HCT116 (cell line): ENCODE data around the gene PPFIA2.

ENCODE experiments used
- CEBPB ChIP-seq: IDR thresholded peaks from 2 replicates; pipeline ENCODE4 v1.6.1; 2012; ENCODE audit warnings: low read depth
- POLR2A ChIP-seq: IDR thresholded peaks from 2 replicates; pipeline ENCODE4 v1.7.0; 2011; ENCODE audit warnings: borderline replicate concordance; ENCODE audit not compliant: insufficient read depth, insufficient read length; ENCODE audit errors: extremely low read depth
- POLR2AphosphoS5 ChIP-seq: IDR thresholded peaks from 2 replicates; pipeline ENCODE4 v1.6.1; 2011; ENCODE audit warnings: mild to moderate bottlenecking, low read depth, low read length, moderate library complexity
- TF ChIP-seq, protein P1 (sequence below), 3 experiments: fragments of 200-600 bp in 1 of 3; sonication (generic) in 1 of 3; IDR thresholded peaks in 2 of 3; conservative IDR thresholded peaks in 1 of 3; 2 replicates each; pipeline ENCODE4 v1.5.1; 2012 to 2017; ENCODE audit warnings: low read depth in 2 of 3, low read length in 2 of 3, antibody characterized with exemption in 1 of 3, borderline replicate concordance in 1 of 3, control low read depth in 1 of 3, mild to moderate bottlenecking in 1 of 3, mixed read lengths in 1 of 3, mixed run types in 1 of 3, moderate library complexity in 1 of 3; ENCODE audit not compliant: insufficient read depth in 1 of 3

DNA sequence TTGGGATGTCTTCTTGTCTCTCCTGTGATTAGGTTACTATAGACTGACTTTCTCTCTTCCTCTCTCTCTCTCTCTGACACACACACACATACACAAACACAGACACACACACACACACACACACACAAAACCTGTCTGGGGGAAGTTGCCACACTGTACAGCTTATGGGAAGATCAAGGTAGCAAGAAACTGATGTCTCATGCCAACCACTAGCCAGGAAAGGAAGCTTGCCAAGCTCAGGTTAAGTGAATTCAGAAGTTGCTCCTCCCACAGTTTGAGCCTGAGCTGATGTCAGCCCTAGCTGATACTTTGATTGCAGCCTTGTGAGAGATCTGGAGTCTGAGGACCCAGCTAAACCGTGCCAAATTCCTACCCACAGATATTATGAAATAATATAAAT is 67.1 kb downstream of the PPFIA2 start:
- TF ChIP-seq, protein P1, sequence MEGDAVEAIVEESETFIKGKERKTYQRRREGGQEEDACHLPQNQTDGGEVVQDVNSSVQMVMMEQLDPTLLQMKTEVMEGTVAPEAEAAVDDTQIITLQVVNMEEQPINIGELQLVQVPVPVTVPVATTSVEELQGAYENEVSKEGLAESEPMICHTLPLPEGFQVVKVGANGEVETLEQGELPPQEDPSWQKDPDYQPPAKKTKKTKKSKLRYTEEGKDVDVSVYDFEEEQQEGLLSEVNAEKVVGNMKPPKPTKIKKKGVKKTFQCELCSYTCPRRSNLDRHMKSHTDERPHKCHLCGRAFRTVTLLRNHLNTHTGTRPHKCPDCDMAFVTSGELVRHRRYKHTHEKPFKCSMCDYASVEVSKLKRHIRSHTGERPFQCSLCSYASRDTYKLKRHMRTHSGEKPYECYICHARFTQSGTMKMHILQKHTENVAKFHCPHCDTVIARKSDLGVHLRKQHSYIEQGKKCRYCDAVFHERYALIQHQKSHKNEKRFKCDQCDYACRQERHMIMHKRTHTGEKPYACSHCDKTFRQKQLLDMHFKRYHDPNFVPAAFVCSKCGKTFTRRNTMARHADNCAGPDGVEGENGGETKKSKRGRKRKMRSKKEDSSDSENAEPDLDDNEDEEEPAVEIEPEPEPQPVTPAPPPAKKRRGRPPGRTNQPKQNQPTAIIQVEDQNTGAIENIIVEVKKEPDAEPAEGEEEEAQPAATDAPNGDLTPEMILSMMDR (IDR thresholded peaks at IDR 0.05 in 2 of 3, conservative IDR thresholded peaks at IDR 0.05 in 1 of 3; ENCODE audit: borderline replicate concordance in 1 of 3, insufficient read depth in 1 of 3, low read depth in 2 of 3, low read length in 2 of 3) = no peak
- no peak for TF ChIP-seq CEBPB
- TF ChIP-seq POLR2A = no peak
- TF ChIP-seq POLR2AphosphoS5 = no peak
